Measurements from ENCODE around the gene NPR1. TPM values are rescaled to one million over a fixed set of nuclear protein-coding genes. Genes with fewer than 3 reads are reported as not detected.

NPR1 gene
- total and polyA plus RNA-seq, 2 donors from 2014 or later = 57.8 to 89.3 TPM

GRCh38 chr1:153685544-153686340 lies 7.3 kb downstream of the NPR1 start:
- no peak for FAIRE-seq
- peak in 3 of 5 donors; percentile 30 to 52 (median 37) for DNase-seq
- H3K36me3 ChIP-seq (ENCODE audit: control insufficient read depth in 2 of 3, insufficient read depth in 3 of 3, low read length in 3 of 3) = peaks cover 0 to 3% (median 0%) of the 10 kb centered on the region in 3 donors
- H3K9me3 ChIP-seq (ENCODE audit: control insufficient read depth in 2 of 3, insufficient read depth in 1 of 3, low read length in 3 of 3) = no peaks in the 10 kb centered on the region
- H3K27ac ChIP-seq (ENCODE audit: low read depth in 2 of 2, low read length in 2 of 2) = no peak overlapping the region
- no peaks in the 10 kb centered on the region for H3K27me3 ChIP-seq (ENCODE audit: control insufficient read depth, insufficient read depth, low read length)
- H3K4me1 ChIP-seq (ENCODE audit: control insufficient read depth in 2 of 3, insufficient read depth in 2 of 3, low read depth in 1 of 3, low read length in 3 of 3) = no peaks in the 10 kb centered on the region
- TF ChIP-seq CTCF (IDR thresholded peaks at IDR 0.05; ENCODE audit: borderline replicate concordance, extremely low read depth, insufficient read depth) = no peak
- H3K9ac ChIP-seq (ENCODE audit: low read length in 3 of 3) = no peak overlapping the region
- intact Hi-C loops (cut with DNase I) = loop anchor here (10.0 kb wide), 1 partner anchor 79 kb away; no protein-coding TSS in a partner anchor
- no peak overlapping the region for H3K4me3 ChIP-seq (ENCODE audit: low read length in 3 of 3)

GRCh38 chr1:153687346-153688125 lies 9.0 kb downstream of the NPR1 start:
- Histone ChIP-seq H3K4me1 (ENCODE audit: control insufficient read depth in 2 of 3, insufficient read depth in 2 of 3, low read depth in 1 of 3, low read length in 3 of 3) (no peaks in the 10 kb centered on the region), H3K9me3 (ENCODE audit: control insufficient read depth in 2 of 3, insufficient read depth in 1 of 3, low read length in 3 of 3) (no peaks in the 10 kb centered on the region), H3K27ac (ENCODE audit: low read depth in 2 of 2, low read length in 2 of 2) (no peak overlapping the region), H3K27me3 (ENCODE audit: control insufficient read depth, insufficient read depth, low read length) (no peaks in the 10 kb centered on the region), H3K9ac (ENCODE audit: low read length in 3 of 3) (no peak overlapping the region), H3K4me3 (ENCODE audit: low read length in 3 of 3) (no peak overlapping the region), H3K36me3 (ENCODE audit: control insufficient read depth in 2 of 3, insufficient read depth in 3 of 3, low read length in 3 of 3) (peaks cover 0 to 3% (median 0%) of the 10 kb centered on the region in 3 donors)
- intact Hi-C loops (cut with DNase I) = loop anchor here (10.0 kb wide), 1 partner anchor 77 kb away; no protein-coding TSS in a partner anchor
- no peak for FAIRE-seq
- DNase-seq = peak in 1 of 5 donors; percentile 57
- TF ChIP-seq CTCF (IDR thresholded peaks at IDR 0.05; ENCODE audit: borderline replicate concordance, extremely low read depth, insufficient read depth) = no peak

- Histone ChIP-seq H3K27ac (ENCODE audit: low read depth in 2 of 2, low read length in 2 of 2) (no peak overlapping the region), H3K27me3 (ENCODE audit: control insufficient read depth, insufficient read depth, low read length) (no peaks in the 10 kb centered on the region), H3K36me3 (ENCODE audit: control insufficient read depth in 2 of 3, insufficient read depth in 3 of 3, low read length in 3 of 3) (no peaks in the 10 kb centered on the region), H3K9ac (ENCODE audit: low read length in 3 of 3) (no peak overlapping the region), H3K4me1 (ENCODE audit: control insufficient read depth in 2 of 3, insufficient read depth in 2 of 3, low read depth in 1 of 3, low read length in 3 of 3) (no peaks in the 10 kb centered on the region), H3K9me3 (ENCODE audit: control insufficient read depth in 2 of 3, insufficient read depth in 1 of 3, low read length in 3 of 3) (no peaks in the 10 kb centered on the region), H3K4me3 (ENCODE audit: low read length in 3 of 3) (no peak overlapping the region)
- intact Hi-C loops (cut with DNase I) = loop anchor here (10.0 kb wide), 1 partner anchor 77 kb away; no protein-coding TSS in a partner anchor
- FAIRE-seq = no peak
- peak in 1 of 5 donors; percentile 52 for DNase-seq
- no peak for TF ChIP-seq CTCF (IDR thresholded peaks at IDR 0.05; ENCODE audit: borderline replicate concordance, extremely low read depth, insufficient read depth)
Observed at GRCh38 chr1:153688276-153688675, 9.8 kb downstream of the NPR1 start.
